Measurements from ENCODE around the gene GNG8.

GRCh38 chr19:46621191-46622117 is 14.5 kb downstream of the GNG8 start:
- TF ChIP-seq CTCF (IDR thresholded peaks at IDR 0.05) (peak; percentile 27; the same call in 1 of the 2 replicates), RAD21 (IDR thresholded peaks at IDR 0.05; ENCODE audit: low read length) (0 out of 2 replicates have a peak, but pooled peaks have one; percentile 7), EZH2phosphoT487 (IDR thresholded peaks at IDR 0.05; ENCODE audit: borderline replicate concordance, low read depth) (no peak), JUND (IDR thresholded peaks at IDR 0.05) (no peak), USF1 (IDR thresholded peaks at IDR 0.05; ENCODE audit: borderline replicate concordance, low read depth) (no peak), ELF1 (IDR thresholded peaks at IDR 0.05) (no peak), YY1 (IDR thresholded peaks at IDR 0.05; ENCODE audit: low read depth) (no peak)
